ENCODE measurements around the gene EME1.

The EME1 gene

DNA sequence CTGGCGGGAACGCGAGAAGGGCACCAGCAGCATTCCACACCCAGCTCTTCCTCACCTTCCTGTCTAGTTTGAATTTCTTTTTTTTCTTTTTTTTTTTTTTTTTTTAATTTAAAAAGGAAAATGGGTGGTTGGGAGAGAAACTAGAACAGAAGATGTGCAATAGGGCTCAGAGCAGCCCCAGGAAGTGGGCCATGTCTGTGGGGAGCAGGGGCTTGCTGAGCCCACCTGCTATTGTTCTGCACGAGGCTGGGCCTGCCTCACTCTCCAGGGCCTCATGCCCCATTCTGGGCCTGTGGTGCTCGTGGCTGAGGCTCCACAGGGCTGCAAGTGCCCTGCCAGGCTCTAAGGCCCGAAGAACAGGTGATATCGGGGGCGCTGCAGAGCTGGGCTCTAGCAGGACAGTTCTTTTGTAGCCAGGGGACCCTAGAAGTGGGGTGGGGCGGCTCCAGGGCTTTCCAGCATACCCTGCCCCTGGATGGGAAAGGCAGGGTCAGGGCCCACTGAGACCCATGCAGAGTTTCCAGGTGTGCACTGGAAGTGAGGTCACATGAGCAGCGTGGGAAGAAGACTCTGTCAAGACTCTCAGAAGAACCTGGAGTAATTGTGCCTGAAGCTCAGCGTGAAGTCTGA lies 12.4 kb upstream of the EME1 start:
- DNase-seq (ENCODE audit: extremely low read depth, low read depth) = no peak
- TF ChIP-seq, protein P1, sequence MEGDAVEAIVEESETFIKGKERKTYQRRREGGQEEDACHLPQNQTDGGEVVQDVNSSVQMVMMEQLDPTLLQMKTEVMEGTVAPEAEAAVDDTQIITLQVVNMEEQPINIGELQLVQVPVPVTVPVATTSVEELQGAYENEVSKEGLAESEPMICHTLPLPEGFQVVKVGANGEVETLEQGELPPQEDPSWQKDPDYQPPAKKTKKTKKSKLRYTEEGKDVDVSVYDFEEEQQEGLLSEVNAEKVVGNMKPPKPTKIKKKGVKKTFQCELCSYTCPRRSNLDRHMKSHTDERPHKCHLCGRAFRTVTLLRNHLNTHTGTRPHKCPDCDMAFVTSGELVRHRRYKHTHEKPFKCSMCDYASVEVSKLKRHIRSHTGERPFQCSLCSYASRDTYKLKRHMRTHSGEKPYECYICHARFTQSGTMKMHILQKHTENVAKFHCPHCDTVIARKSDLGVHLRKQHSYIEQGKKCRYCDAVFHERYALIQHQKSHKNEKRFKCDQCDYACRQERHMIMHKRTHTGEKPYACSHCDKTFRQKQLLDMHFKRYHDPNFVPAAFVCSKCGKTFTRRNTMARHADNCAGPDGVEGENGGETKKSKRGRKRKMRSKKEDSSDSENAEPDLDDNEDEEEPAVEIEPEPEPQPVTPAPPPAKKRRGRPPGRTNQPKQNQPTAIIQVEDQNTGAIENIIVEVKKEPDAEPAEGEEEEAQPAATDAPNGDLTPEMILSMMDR (IDR thresholded peaks at IDR 0.05; ENCODE audit: low read depth, low read length) = no peak

- DNase-seq (ENCODE audit: extremely low read depth, low read depth) = peak; percentile 35
- TF ChIP-seq, protein P1 (IDR thresholded peaks at IDR 0.05; ENCODE audit: low read depth, low read length) = peak; percentile 80
These were observed 11.2 kb upstream of the EME1 start for GRCh38 chr17:50361561-50362480.

DNA sequence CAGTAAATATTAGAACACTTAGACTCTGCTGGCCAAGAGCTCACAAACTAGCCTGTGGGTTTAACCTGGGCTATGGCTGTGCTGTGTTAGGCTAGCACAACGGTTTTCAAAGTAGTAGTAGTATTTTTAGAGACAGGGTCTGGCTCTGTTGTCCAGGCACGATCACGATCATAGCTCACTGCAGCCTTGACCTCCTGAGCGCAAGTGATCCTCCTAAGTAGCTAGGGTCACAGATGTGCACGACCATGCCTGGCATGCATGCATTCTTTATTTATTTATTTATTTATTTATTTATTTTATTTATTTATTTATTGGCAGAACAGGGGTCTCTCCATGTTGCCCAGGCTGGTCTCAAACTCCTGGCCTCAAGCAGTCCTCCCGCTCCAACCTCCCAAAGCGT lies 10.4 kb upstream of the EME1 start:
- DNase-seq (ENCODE audit: extremely low read depth, low read depth) = no peak
- TF ChIP-seq, protein P1 (IDR thresholded peaks at IDR 0.05; ENCODE audit: low read depth, low read length) = no peak

- TF ChIP-seq, protein P1 (IDR thresholded peaks at IDR 0.05; ENCODE audit: low read depth, low read length) = no peak
- DNase-seq (ENCODE audit: extremely low read depth, low read depth) = no peak
These were observed 9.6 kb upstream of the EME1 start for GRCh38 chr17:50363217-50364060.

GRCh38 chr17:50364061-50364458 lies 9.0 kb upstream of the EME1 start:
- no peak for DNase-seq (ENCODE audit: extremely low read depth, low read depth)

GRCh38 chr17:50364715-50365114 lies 8.3 kb upstream of the EME1 start:
- DNase-seq (ENCODE audit: extremely low read depth, low read depth) = no peak
- TF ChIP-seq, protein P1 (IDR thresholded peaks at IDR 0.05; ENCODE audit: low read depth, low read length) = no peak; the same call in none of the 2 replicates

More at GRCh38 chr17:50364061-50364458, 9.0 kb upstream of the EME1 start:
- TF ChIP-seq, protein P1 (IDR thresholded peaks at IDR 0.05; ENCODE audit: low read depth, low read length) = no peak

Measured in AG09319 (cell line).